Measurements from ENCODE around the gene CD160.

The CD160 gene

GRCh38 chr1:145702826-145703225 lies 16.5 kb upstream of the CD160 start:
- no peak for DNase-seq (ENCODE audit: extremely low read depth, low read depth)
- TF ChIP-seq CTCF (IDR thresholded peaks at IDR 0.05; ENCODE audit: low read depth, low read length, missing control alignments), result no peak
- no peak overlapping the region for H3K4me3 ChIP-seq (replicated peaks; ENCODE audit: low read depth, low read length)

DNA sequence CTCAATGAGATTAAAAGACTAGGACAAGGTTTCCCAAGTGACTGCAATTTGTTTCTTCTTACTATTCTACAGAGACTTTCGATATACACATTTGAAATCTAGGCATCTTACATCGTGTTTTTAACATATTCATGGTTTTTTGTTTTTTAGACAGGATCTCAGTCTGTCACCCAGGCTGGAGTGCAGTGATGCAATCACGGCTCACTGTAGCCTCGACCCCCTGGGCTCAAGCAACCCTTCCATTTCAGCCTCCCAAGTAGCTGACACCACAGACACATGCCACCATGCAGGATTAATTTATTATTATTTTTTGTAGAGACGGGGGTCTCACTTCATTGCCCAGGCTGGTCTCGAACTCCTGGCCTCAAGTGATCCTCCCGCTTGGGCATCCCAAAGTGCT lies 13.7 kb upstream of the CD160 start:
- DNase-seq (ENCODE audit: extremely low read depth, low read depth), result no peak
- H3K4me3 ChIP-seq (replicated peaks; ENCODE audit: low read depth, low read length), result no peak overlapping the region
- TF ChIP-seq CTCF (IDR thresholded peaks at IDR 0.05; ENCODE audit: low read depth, low read length, missing control alignments), result no peak

- no peak for TF ChIP-seq CTCF (IDR thresholded peaks at IDR 0.05; ENCODE audit: low read depth, low read length, missing control alignments)
- DNase-seq (ENCODE audit: extremely low read depth, low read depth), result no peak
- H3K4me3 ChIP-seq (replicated peaks; ENCODE audit: low read depth, low read length), result no peak overlapping the region
These were observed 13.1 kb upstream of the CD160 start for GRCh38 chr1:145706086-145706664.

GRCh38 chr1:145707183-145707867 lies 12.0 kb upstream of the CD160 start, which contains the start of gene PDZK1:
TSS of gene PDZK1 (minus strand) at chr1:145707368. CDS start at chr1:145688021, 19,347 bp downstream.
- no peak for TF ChIP-seq CTCF (IDR thresholded peaks at IDR 0.05; ENCODE audit: low read depth, low read length, missing control alignments)
- no peak for DNase-seq (ENCODE audit: extremely low read depth, low read depth)
- H3K4me3 ChIP-seq (replicated peaks; ENCODE audit: low read depth, low read length), result no peak within 1 kb of the TSS

- DNase-seq (ENCODE audit: extremely low read depth, low read depth), result no peak
- H3K4me3 ChIP-seq (replicated peaks; ENCODE audit: low read depth, low read length), result no peak overlapping the region
- no peak for TF ChIP-seq CTCF (IDR thresholded peaks at IDR 0.05; ENCODE audit: low read depth, low read length, missing control alignments)
These were observed 11.2 kb upstream of the CD160 start for GRCh38 chr1:145708063-145708462.

- DNase-seq (ENCODE audit: extremely low read depth, low read depth), result no peak
- TF ChIP-seq CTCF (IDR thresholded peaks at IDR 0.05; ENCODE audit: low read depth, low read length, missing control alignments), result no peak
- H3K4me3 ChIP-seq (replicated peaks; ENCODE audit: low read depth, low read length), result no peak overlapping the region
These were observed 8.8 kb upstream of the CD160 start for GRCh38 chr1:145710291-145711027.
